Subcutaneous abdominal adipose tissue (tissue), 5 donors: Measurements from ENCODE around the gene KCTD21.

Experiments used
- H3K27ac ChIP-seq: one replicate; pipeline ENCODE4 v1.7.0; 2013; ENCODE audit warnings: low read depth, mild to moderate bottlenecking, inconsistent platforms, low read length, moderate library complexity
- H3K27me3 ChIP-seq, 5 donors: one replicate each; pipeline ENCODE4 v1.7.0; 2013; ENCODE audit warnings: low read length in 5 of 5, inconsistent platforms in 1 of 5; ENCODE audit not compliant: control insufficient read depth in 5 of 5, insufficient read depth in 4 of 5
- H3K36me3 ChIP-seq, 5 donors: one replicate each; pipeline ENCODE4 v1.7.0; 2013; ENCODE audit warnings: low read length in 5 of 5; ENCODE audit not compliant: control insufficient read depth in 5 of 5, insufficient read depth in 5 of 5
- H3K4me1 ChIP-seq, 5 donors: one replicate each; pipeline ENCODE4 v1.7.0; 2013; ENCODE audit warnings: low read length in 5 of 5, mild to moderate bottlenecking in 3 of 5, moderate library complexity in 1 of 5; ENCODE audit not compliant: control insufficient read depth in 5 of 5, insufficient read depth in 5 of 5
- H3K4me3 ChIP-seq, 5 donors: one replicate each; pipeline ENCODE4 v1.7.0; 2013; ENCODE audit warnings: low read length in 5 of 5, low read depth in 1 of 5
- H3K9ac ChIP-seq, 5 donors: one replicate each; pipeline ENCODE4 v1.7.0; 2013; ENCODE audit warnings: low read length in 5 of 5, mild to moderate bottlenecking in 4 of 5, moderate library complexity in 3 of 5
- H3K9me3 ChIP-seq, 5 donors: one replicate each; pipeline ENCODE4 v1.7.0; 2013; ENCODE audit warnings: low read length in 5 of 5; ENCODE audit not compliant: control insufficient read depth in 5 of 5
- donor health status: healthy.
- donor health status: healthy.
- donor health status: healthy.
- donor health status: healthy.
- donor health status: healthy.

KCTD21 gene

DNA sequence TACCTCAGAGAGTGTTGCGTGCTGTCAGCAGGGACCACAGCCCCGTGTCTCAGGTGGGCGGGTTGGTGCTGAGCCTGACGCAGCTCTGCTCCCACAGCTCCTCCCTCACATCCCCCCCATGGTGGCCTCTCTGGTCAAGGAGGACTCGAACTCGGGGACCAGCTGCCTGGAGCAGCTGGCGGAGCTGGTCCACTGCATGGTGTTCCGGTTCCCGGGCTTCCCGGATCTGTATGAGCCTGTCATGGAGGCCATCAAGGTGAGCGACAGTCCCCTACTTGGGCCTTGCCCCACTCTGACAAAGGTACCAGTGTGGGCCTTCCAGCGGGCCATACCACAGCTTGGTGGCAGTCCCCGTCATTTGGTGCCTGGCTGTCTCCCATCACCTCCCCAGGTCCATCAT, 12.1 kb upstream of the KCTD21 start:
- H3K4me3 ChIP-seq: no peak overlapping the region
- no peaks in the 10 kb centered on the region for H3K27me3 ChIP-seq
- peaks cover 0 to 5% (median 0%) of the 10 kb centered on the region in 5 donors for H3K4me1 ChIP-seq
- H3K36me3 ChIP-seq: peaks cover 0 to 55% (median 28%) of the 10 kb centered on the region in 5 donors
- no peak overlapping the region for H3K27ac ChIP-seq
- no peak overlapping the region for H3K9ac ChIP-seq
- H3K9me3 ChIP-seq: no peaks in the 10 kb centered on the region

GRCh38 chr11:78200061-78200460, 11.6 kb upstream of the KCTD21 start:
- H3K36me3 ChIP-seq: peaks cover 0 to 54% (median 25%) of the 10 kb centered on the region in 5 donors
- H3K9ac ChIP-seq: no peak overlapping the region
- no peaks in the 10 kb centered on the region for H3K9me3 ChIP-seq
- peaks cover 0 to 5% (median 0%) of the 10 kb centered on the region in 5 donors for H3K4me1 ChIP-seq
- no peaks in the 10 kb centered on the region for H3K27me3 ChIP-seq
- no peak overlapping the region for H3K27ac ChIP-seq
- no peak overlapping the region for H3K4me3 ChIP-seq

DNA sequence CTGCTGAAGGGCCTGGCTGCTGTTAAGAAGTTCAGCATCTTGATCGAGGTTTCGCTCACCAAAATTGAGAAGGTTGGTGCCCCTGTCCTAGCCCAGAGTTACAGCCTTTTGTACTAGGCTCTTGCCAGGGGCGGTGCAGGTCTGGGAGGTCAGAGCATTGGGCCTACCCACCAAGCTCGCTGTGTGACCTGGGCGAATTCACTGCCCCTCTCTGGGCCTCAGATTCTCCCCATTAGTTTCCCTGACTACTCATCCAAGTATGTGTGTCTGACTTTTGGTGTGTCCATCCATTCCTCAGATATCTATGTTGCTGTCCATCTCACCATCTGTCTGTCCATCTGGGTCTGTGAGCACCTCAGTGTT, 11.2 kb upstream of the KCTD21 start:
- H3K4me1 ChIP-seq: peaks cover 0 to 5% (median 0%) of the 10 kb centered on the region in 5 donors

DNA sequence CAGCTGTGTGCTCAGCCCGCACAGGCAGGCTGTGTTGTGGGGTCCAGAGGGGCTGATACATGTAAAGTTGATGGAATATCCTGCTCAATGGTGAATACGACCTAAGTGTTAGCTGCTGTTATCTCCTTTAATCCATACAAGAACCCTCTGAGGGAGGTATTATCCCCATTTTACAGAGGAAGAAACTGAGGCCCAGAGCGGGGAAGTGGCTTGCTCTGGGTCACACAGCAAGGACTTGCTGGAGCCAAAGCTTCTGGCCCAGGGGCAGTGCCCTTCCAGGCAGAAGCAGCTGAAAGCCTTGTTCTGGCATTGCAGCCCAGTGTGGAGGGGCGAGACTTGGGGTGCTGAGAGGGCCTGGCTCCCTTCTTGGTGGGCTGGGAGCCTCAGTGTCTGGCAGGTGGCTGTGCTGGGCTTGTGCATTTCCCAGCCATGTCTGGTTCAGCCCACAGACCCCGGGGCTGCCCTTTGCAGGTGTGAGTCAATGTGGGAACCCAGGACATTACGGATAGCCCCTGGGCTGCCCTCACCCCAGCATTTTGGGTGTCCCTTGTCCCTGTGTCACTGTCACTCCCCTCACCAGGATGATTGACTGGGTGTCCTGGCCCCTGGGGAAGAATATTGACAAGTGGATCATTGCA, 10.7 kb upstream of the KCTD21 start:
- no peak overlapping the region for H3K27ac ChIP-seq
- peaks cover 0 to 5% (median 0%) of the 10 kb centered on the region in 5 donors for H3K4me1 ChIP-seq
- peaks cover 0 to 48% (median 24%) of the 10 kb centered on the region in 5 donors for H3K36me3 ChIP-seq

More for the DNA sequence above, 11.2 kb upstream of the KCTD21 start:
- Histone ChIP-seq H3K36me3 (peaks cover 0 to 49% (median 24%) of the 10 kb centered on the region in 5 donors), H3K27ac (no peak overlapping the region), H3K9ac (no peak overlapping the region), H3K9me3 (no peaks in the 10 kb centered on the region), H3K4me3 (no peak overlapping the region), H3K27me3 (no peaks in the 10 kb centered on the region)

DNA sequence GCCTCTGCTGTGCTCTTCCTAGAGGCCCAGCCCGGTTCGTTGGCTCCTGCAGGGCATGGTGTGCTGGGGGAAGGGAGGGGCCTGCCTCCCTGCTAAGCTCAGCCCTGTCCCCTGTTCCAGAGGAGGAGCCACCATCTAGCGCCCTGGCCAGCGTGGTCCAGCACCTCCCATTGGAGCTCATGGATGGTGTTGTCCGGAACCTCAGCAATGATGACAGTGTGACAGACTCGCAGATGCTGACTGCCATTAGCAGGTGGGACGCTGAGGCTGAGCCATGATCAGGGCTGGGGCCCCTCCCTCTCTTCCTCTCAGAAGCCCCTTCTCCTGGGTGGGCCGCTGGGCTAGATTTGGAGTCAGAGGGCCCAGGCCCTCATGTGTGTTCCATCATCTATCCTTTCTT, 9.4 kb upstream of the KCTD21 start:
- Histone ChIP-seq H3K27ac (no peak overlapping the region), H3K4me1 (peaks cover 0 to 11% (median 5%) of the 10 kb centered on the region in 5 donors), H3K9me3 (no peaks in the 10 kb centered on the region), H3K4me3 (no peak overlapping the region), H3K27me3 (no peaks in the 10 kb centered on the region), H3K36me3 (peaks cover 0 to 48% (median 26%) of the 10 kb centered on the region in 5 donors), H3K9ac (no peak overlapping the region)

More for the DNA sequence above, 10.7 kb upstream of the KCTD21 start:
- Histone ChIP-seq H3K9ac (no peak overlapping the region), H3K27me3 (no peaks in the 10 kb centered on the region), H3K4me3 (no peak overlapping the region), H3K9me3 (no peaks in the 10 kb centered on the region)

GRCh38 chr11:78196661-78197091, 8.2 kb upstream of the KCTD21 start:
- Histone ChIP-seq H3K4me3 (no peak overlapping the region), H3K9ac (no peak overlapping the region), H3K27me3 (no peaks in the 10 kb centered on the region), H3K4me1 (peaks cover 0 to 20% (median 12%) of the 10 kb centered on the region in 5 donors), H3K9me3 (no peaks in the 10 kb centered on the region), H3K27ac (no peak overlapping the region), H3K36me3 (peaks cover 0 to 48% (median 26%) of the 10 kb centered on the region in 5 donors)

GRCh38 chr11:78195917-78196560, 7.6 kb upstream of the KCTD21 start:
- H3K9me3 ChIP-seq: no peaks in the 10 kb centered on the region
- no peak overlapping the region for H3K9ac ChIP-seq
- no peak overlapping the region for H3K4me3 ChIP-seq
- no peak overlapping the region for H3K27ac ChIP-seq
- H3K27me3 ChIP-seq: no peaks in the 10 kb centered on the region
- peaks cover 0 to 41% (median 23%) of the 10 kb centered on the region in 5 donors for H3K36me3 ChIP-seq
- peaks cover 0 to 21% (median 12%) of the 10 kb centered on the region in 5 donors for H3K4me1 ChIP-seq

- Histone ChIP-seq H3K4me3 (no peak overlapping the region), H3K4me1 (peaks cover 0 to 36% (median 23%) of the 10 kb centered on the region in 5 donors), H3K9me3 (no peaks in the 10 kb centered on the region), H3K27ac (no peak overlapping the region), H3K36me3 (peaks cover 0 to 26% (median 14%) of the 10 kb centered on the region in 5 donors), H3K27me3 (no peaks in the 10 kb centered on the region), H3K9ac (no peak overlapping the region)
Measured at GRCh38 chr11:78194490-78194889, 6.1 kb upstream of the KCTD21 start.

DNA sequence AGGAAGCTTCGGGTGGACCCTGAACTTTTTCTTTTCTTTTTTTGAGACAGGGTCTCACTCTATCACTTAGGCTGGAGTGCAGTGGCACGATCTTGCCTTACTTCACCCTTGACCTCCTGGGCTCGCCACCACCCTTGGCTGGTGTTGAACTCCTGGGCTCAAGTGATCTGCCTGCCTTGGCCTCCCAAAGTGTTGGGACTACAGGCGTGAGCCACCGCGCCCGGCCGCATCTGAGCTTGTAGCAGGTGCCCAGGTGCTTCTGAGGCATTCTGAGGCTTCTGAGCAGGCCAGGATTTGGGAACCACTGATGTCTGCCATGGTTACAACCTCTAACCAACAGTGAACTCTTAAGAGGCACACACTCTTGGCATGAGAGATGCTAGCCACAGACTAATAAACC, 5.4 kb upstream of the KCTD21 start:
- Histone ChIP-seq H3K27ac (no peak overlapping the region), H3K27me3 (no peaks in the 10 kb centered on the region), H3K4me3 (no peak overlapping the region), H3K4me1 (peaks cover 0 to 43% (median 30%) of the 10 kb centered on the region in 5 donors), H3K36me3 (peaks cover 0 to 19% (median 13%) of the 10 kb centered on the region in 5 donors), H3K9me3 (no peaks in the 10 kb centered on the region), H3K9ac (no peak overlapping the region)

GRCh38 chr11:78192911-78193351, 4.5 kb upstream of the KCTD21 start:
- Histone ChIP-seq H3K4me3 (no peak overlapping the region), H3K27me3 (no peaks in the 10 kb centered on the region), H3K9ac (peak overlapping the region in 1 of 5 donors; percentile 44), H3K27ac (peak overlapping the region; percentile 19), H3K4me1 (peaks cover 0 to 45% (median 30%) of the 10 kb centered on the region in 5 donors), H3K9me3 (no peaks in the 10 kb centered on the region), H3K36me3 (peaks cover 0 to 10% (median 5%) of the 10 kb centered on the region in 5 donors)
